SK-N-SH treated with all-trans-retinoic acid at 6 μM for 48 hours (cell line): ENCODE results near the gene SAMD4A.

ENCODE experiments used
- ATAC-seq: fragments of 200-7000 bp; cut with Tn5 transposase; 3 replicates; pipeline ENCODE4 v1.9.1; 2020; ENCODE audit warnings: mild to moderate bottlenecking, moderate library complexity
- ARNTL ChIP-seq: fragments of 450-650 bp; formaldehyde crosslinking; IDR thresholded peaks from 2 replicates; pipeline ENCODE4 v1.5.0; 2020; ENCODE audit warnings: low read depth, mild to moderate bottlenecking, moderate library complexity, borderline replicate concordance
- BACH2 ChIP-seq: fragments of 250-450 bp; sonication (Bioruptor Pico); IDR thresholded peaks from 2 replicates; pipeline ENCODE4 v1.9.0; 2021; ENCODE audit warnings: mild to moderate bottlenecking, borderline replicate concordance
- CSDC2 ChIP-seq: fragments of 250-450 bp; sonication (Bioruptor Pico); IDR thresholded peaks from 2 replicates; pipeline ENCODE4 v1.5.0; 2020; ENCODE audit warnings: mild to moderate bottlenecking, moderate library complexity
- GLIS3 ChIP-seq: fragments of 250-450 bp; sonication (Bioruptor Pico); IDR thresholded peaks from 2 replicates; pipeline ENCODE4 v1.5.0; 2020; ENCODE audit warnings: mild to moderate bottlenecking, moderate library complexity
- ISL1 ChIP-seq: fragments of 250-450 bp; sonication (Bioruptor Pico); IDR thresholded peaks from 2 replicates; pipeline ENCODE4 v2.1.2; 2022; ENCODE audit warnings: mild to moderate bottlenecking, moderate library complexity
- OSR1 ChIP-seq: fragments of 250-450 bp; sonication (Bioruptor Pico); IDR thresholded peaks from 2 replicates; pipeline ENCODE4 v1.8.0; 2022; ENCODE audit warnings: moderate library complexity, mild to moderate bottlenecking, inconsistent platforms
- PPARA ChIP-seq: fragments of 250-450 bp; sonication (Bioruptor Pico); IDR thresholded peaks from 2 replicates; pipeline ENCODE4 v1.5.0; 2020; ENCODE audit warnings: mild to moderate bottlenecking, borderline replicate concordance
- RARB ChIP-seq: fragments of 250-450 bp; sonication (Bioruptor Pico); IDR thresholded peaks from 2 replicates; pipeline ENCODE4 v1.8.0; 2021; ENCODE audit warnings: mild to moderate bottlenecking, moderate library complexity
- SNAI2 ChIP-seq: fragments of 250-450 bp; sonication (Bioruptor Pico); IDR thresholded peaks from 2 replicates; pipeline ENCODE4 v1.5.0; 2020; ENCODE audit warnings: mild to moderate bottlenecking, moderate library complexity
- TCF4 ChIP-seq: fragments of 250-450 bp; sonication (Bioruptor Pico); IDR thresholded peaks from 2 replicates; pipeline ENCODE4 v1.8.0; 2021; ENCODE audit warnings: mild to moderate bottlenecking, moderate library complexity, borderline replicate concordance
- TOX ChIP-seq: fragments of 250-450 bp; sonication (Bioruptor Pico); IDR thresholded peaks from 2 replicates; pipeline ENCODE4 v1.8.0; 2021; ENCODE audit warnings: mild to moderate bottlenecking, moderate library complexity, borderline replicate concordance
- ZC3H10 ChIP-seq: fragments of 250-450 bp; sonication (Bioruptor Pico); IDR thresholded peaks from 2 replicates; pipeline ENCODE4 v1.5.1; 2021; ENCODE audit warnings: mild to moderate bottlenecking, moderate library complexity
- ZFP30 ChIP-seq: fragments of 450-650 bp; formaldehyde crosslinking; IDR thresholded peaks from 2 replicates; pipeline ENCODE4 v1.5.0; 2022; ENCODE audit warnings: mild to moderate bottlenecking, moderate library complexity
- ZNF565 ChIP-seq: fragments of 450-650 bp; formaldehyde crosslinking; conservative IDR thresholded peaks from 2 replicates; pipeline ENCODE4 v1.5.0; 2020; ENCODE audit warnings: low read depth, mild to moderate bottlenecking, moderate library complexity
- ZNF70 ChIP-seq: fragments of 450-650 bp; formaldehyde crosslinking; IDR thresholded peaks from 2 replicates; pipeline ENCODE4 v1.5.0; 2020; ENCODE audit warnings: mild to moderate bottlenecking, moderate library complexity
- ZNF8 ChIP-seq: fragments of 450-650 bp; formaldehyde crosslinking; IDR thresholded peaks from 2 replicates; pipeline ENCODE4 v1.5.0; 2020; ENCODE audit warnings: mild to moderate bottlenecking, moderate library complexity
- TF ChIP-seq, protein P1 (sequence below): fragments of 250-450 bp; sonication (Bioruptor Pico); IDR thresholded peaks from 2 replicates; pipeline ENCODE4 v1.5.1; 2020; ENCODE audit warnings: low read depth, mild to moderate bottlenecking, moderate library complexity
- TF ChIP-seq, protein P2 (sequence below): fragments of 250-450 bp; sonication (Bioruptor Pico); IDR thresholded peaks from 2 replicates; pipeline ENCODE4 v1.8.0; 2021; ENCODE audit warnings: low read depth, mild to moderate bottlenecking, moderate library complexity, borderline replicate concordance
- TF ChIP-seq, protein P3 (sequence below): fragments of 250-450 bp; sonication (Bioruptor Pico); IDR thresholded peaks from 2 replicates; pipeline ENCODE4 v1.5.1; 2021; ENCODE audit warnings: mild to moderate bottlenecking, moderate library complexity
- TF ChIP-seq, protein P4 (sequence below): fragments of 250-450 bp; sonication (Bioruptor Pico); IDR thresholded peaks from 2 replicates; pipeline ENCODE4 v1.8.0; 2020; ENCODE audit warnings: mild to moderate bottlenecking, moderate library complexity, borderline replicate concordance
- TF ChIP-seq, protein P5 (sequence below): fragments of 250-450 bp; sonication (Bioruptor Pico); IDR thresholded peaks from 2 replicates; pipeline ENCODE4 v1.5.0; 2020; ENCODE audit warnings: mild to moderate bottlenecking, moderate library complexity

SAMD4A gene

DNA sequence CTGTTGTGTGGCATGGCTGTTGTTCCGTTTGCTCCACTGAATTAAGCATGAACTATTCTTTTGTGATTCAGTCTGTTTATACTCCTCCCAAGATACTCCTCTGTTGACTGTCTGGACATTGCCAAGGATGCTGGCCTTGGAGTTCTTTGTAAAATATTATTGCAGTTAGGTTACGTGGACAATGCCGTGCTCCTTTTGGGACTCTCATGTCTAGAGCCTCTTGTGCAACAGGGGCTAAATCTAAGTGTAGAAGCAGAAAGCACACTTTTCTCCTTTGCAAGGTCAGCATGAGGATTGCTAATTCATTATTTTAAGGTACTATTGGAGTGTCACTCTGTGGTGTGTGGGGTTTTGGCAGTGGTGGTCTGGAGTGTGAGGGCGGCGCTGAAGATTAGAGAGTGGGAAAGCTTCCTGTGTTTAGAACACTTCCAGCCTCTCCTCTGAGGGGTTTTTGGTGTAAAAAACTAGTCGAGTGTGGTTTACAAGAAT, 125.4 kb downstream of the SAMD4A start:
- ATAC-seq = no peak
- no peak for TF ChIP-seq TOX (CRISPR knock-in tag)
- no peak for TF ChIP-seq GLIS3 (CRISPR knock-in tag)
- TF ChIP-seq BACH2 (CRISPR knock-in tag) = no peak
- no peak for TF ChIP-seq CSDC2 (CRISPR knock-in tag)
- TF ChIP-seq, protein P1, sequence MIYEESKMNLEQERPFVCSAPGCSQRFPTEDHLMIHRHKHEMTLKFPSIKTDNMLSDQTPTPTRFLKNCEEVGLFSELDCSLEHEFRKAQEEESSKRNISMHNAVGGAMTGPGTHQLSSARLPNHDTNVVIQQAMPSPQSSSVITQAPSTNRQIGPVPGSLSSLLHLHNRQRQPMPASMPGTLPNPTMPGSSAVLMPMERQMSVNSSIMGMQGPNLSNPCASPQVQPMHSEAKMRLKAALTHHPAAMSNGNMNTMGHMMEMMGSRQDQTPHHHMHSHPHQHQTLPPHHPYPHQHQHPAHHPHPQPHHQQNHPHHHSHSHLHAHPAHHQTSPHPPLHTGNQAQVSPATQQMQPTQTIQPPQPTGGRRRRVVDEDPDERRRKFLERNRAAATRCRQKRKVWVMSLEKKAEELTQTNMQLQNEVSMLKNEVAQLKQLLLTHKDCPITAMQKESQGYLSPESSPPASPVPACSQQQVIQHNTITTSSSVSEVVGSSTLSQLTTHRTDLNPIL (CRISPR knock-in tag) = no peak
- no peak for TF ChIP-seq ZNF70
- TF ChIP-seq, protein P2, sequence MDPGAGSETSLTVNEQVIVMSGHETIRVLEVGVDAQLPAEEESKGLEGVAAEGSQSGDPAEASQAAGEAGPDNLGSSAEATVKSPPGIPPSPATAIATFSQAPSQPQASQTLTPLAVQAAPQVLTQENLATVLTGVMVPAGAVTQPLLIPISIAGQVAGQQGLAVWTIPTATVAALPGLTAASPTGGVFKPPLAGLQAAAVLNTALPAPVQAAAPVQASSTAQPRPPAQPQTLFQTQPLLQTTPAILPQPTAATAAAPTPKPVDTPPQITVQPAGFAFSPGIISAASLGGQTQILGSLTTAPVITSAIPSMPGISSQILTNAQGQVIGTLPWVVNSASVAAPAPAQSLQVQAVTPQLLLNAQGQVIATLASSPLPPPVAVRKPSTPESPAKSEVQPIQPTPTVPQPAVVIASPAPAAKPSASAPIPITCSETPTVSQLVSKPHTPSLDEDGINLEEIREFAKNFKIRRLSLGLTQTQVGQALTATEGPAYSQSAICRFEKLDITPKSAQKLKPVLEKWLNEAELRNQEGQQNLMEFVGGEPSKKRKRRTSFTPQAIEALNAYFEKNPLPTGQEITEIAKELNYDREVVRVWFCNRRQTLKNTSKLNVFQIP (CRISPR knock-in tag) = no peak
- no peak for TF ChIP-seq RARB (CRISPR knock-in tag)
- TF ChIP-seq PPARA (CRISPR knock-in tag) = no peak
- TF ChIP-seq ZNF565 = no peak

DNA sequence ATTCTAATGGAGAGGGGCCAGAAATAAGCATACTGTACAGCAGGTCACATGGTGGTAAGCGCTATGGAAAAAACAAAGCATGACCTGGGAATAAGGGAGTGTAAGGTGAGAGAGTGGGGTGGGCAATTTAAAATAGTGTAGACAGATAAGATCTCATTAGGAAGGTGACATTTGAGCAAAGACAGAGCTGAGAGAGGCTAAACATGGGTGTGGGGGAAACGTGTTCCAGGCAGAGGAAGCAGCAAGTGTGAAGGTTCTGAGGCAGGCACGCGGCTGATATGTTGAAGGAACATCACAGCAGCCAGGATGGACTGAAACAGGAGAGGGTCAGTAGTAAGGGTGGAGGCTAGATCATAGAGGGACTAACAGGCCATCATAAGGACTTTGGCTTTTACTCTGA, 126.8 kb downstream of the SAMD4A start:
- ATAC-seq = no peak
- TF ChIP-seq CSDC2 (CRISPR knock-in tag) (no peak), ZNF8 (no peak), RARB (CRISPR knock-in tag) (no peak), ZFP30 (CRISPR knock-in tag) (no peak), OSR1 (CRISPR knock-in tag) (no peak), PPARA (CRISPR knock-in tag) (no peak), SNAI2 (CRISPR knock-in tag) (no peak), TCF4 (no peak), TOX (CRISPR knock-in tag) (no peak), ARNTL (CRISPR knock-in tag) (no peak), ZC3H10 (CRISPR knock-in tag) (no peak), ISL1 (CRISPR knock-in tag) (no peak), GLIS3 (CRISPR knock-in tag) (no peak)
- TF ChIP-seq, protein P1 (CRISPR knock-in tag) = no peak
- TF ChIP-seq, protein P3, sequence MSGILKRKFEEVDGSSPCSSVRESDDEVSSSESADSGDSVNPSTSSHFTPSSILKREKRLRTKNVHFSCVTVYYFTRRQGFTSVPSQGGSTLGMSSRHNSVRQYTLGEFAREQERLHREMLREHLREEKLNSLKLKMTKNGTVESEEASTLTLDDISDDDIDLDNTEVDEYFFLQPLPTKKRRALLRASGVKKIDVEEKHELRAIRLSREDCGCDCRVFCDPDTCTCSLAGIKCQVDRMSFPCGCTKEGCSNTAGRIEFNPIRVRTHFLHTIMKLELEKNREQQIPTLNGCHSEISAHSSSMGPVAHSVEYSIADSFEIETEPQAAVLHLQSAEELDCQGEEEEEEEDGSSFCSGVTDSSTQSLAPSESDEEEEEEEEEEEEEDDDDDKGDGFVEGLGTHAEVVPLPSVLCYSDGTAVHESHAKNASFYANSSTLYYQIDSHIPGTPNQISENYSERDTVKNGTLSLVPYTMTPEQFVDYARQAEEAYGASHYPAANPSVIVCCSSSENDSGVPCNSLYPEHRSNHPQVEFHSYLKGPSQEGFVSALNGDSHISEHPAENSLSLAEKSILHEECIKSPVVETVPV (CRISPR knock-in tag) = no peak
- TF ChIP-seq, protein P4, sequence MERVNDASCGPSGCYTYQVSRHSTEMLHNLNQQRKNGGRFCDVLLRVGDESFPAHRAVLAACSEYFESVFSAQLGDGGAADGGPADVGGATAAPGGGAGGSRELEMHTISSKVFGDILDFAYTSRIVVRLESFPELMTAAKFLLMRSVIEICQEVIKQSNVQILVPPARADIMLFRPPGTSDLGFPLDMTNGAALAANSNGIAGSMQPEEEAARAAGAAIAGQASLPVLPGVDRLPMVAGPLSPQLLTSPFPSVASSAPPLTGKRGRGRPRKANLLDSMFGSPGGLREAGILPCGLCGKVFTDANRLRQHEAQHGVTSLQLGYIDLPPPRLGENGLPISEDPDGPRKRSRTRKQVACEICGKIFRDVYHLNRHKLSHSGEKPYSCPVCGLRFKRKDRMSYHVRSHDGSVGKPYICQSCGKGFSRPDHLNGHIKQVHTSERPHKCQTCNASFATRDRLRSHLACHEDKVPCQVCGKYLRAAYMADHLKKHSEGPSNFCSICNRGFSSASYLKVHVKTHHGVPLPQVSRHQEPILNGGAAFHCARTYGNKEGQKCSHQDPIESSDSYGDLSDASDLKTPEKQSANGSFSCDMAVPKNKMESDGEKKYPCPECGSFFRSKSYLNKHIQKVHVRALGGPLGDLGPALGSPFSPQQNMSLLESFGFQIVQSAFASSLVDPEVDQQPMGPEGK (CRISPR knock-in tag) = no peak
- TF ChIP-seq, protein P5, sequence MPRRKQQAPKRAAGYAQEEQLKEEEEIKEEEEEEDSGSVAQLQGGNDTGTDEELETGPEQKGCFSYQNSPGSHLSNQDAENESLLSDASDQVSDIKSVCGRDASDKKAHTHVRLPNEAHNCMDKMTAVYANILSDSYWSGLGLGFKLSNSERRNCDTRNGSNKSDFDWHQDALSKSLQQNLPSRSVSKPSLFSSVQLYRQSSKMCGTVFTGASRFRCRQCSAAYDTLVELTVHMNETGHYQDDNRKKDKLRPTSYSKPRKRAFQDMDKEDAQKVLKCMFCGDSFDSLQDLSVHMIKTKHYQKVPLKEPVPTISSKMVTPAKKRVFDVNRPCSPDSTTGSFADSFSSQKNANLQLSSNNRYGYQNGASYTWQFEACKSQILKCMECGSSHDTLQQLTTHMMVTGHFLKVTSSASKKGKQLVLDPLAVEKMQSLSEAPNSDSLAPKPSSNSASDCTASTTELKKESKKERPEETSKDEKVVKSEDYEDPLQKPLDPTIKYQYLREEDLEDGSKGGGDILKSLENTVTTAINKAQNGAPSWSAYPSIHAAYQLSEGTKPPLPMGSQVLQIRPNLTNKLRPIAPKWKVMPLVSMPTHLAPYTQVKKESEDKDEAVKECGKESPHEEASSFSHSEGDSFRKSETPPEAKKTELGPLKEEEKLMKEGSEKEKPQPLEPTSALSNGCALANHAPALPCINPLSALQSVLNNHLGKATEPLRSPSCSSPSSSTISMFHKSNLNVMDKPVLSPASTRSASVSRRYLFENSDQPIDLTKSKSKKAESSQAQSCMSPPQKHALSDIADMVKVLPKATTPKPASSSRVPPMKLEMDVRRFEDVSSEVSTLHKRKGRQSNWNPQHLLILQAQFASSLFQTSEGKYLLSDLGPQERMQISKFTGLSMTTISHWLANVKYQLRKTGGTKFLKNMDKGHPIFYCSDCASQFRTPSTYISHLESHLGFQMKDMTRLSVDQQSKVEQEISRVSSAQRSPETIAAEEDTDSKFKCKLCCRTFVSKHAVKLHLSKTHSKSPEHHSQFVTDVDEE = no peak
- TF ChIP-seq, all 23 proteins: peak for 0
